Colonic mucosa (tissue), 4 donors: Measurements from ENCODE around the gene FUCA2. TPM values are rescaled to one million over a fixed set of nuclear protein-coding genes. Genes with fewer than 3 reads are reported as not detected.

Experiments
- DNase-seq: peaks from one replicate; pipeline ENCODE4 v3.0.0-alpha.2; 2020
- H3K27ac ChIP-seq: fragments of 200-600 bp; one replicate; pipeline ENCODE4 v1.8.0; 2021
- H3K27me3 ChIP-seq: fragments of 200-600 bp; one replicate; pipeline ENCODE4 v1.8.0; 2021
- H3K36me3 ChIP-seq: fragments of 200-600 bp; one replicate; pipeline ENCODE4 v1.8.0; 2021
- H3K4me1 ChIP-seq: fragments of 200-600 bp; one replicate; pipeline ENCODE4 v1.8.0; 2021; ENCODE audit warnings: mild to moderate bottlenecking
- H3K4me3 ChIP-seq: fragments of 200-600 bp; one replicate; pipeline ENCODE4 v1.8.0; 2021
- H3K9ac ChIP-seq, 2 donors: one replicate each; pipeline ENCODE4 v1.7.0; 2013; ENCODE audit warnings: control low read depth in 2 of 2, low read depth in 2 of 2, low read length in 2 of 2
- H3K9me3 ChIP-seq: fragments of 200-600 bp; one replicate; pipeline ENCODE4 v1.8.0; 2021
- CTCF ChIP-seq: fragments of 200-600 bp; IDR thresholded peaks from one replicate; pipeline ENCODE4 v1.8.0; 2022; ENCODE audit warnings: antibody characterized with exemption, mild to moderate bottlenecking
- intact Hi-C: fragments of 100-400 bp; cut with DNase I; formaldehyde crosslinking; loops from one replicate; pipeline ENCODE4 v1.14.1; 2022
- total RNA-seq, 2 donors: library from RNA; stranded (reverse); fragmentation: NEBNext Ultra II Directional in 1 of 2; extraction: Animal tissue kit (Norgen Biotek cat#: 25700) in 1 of 2; gene quantifications; one replicate each; pipeline ENCODE4 v1.2.1, GENCODE V29; 2021
- donor health status: healthy.
- donor health status: DM: no; HTN: no; CAD: no.
- donor health status: DM: no; HTN: no; CAD: no.

The FUCA2 gene
- total RNA-seq, 2 donors from 2014 or later = 72.2 to 93.1 TPM

- Histone ChIP-seq H3K27me3 (no peaks in the 10 kb centered on the region), H3K9me3 (no peaks in the 10 kb centered on the region), H3K36me3 (no peaks in the 10 kb centered on the region), H3K4me1 (peaks cover 3% of the 10 kb centered on the region), H3K27ac (no peak overlapping the region), H3K4me3 (no peak overlapping the region), H3K9ac (no peak overlapping the region)
- TF ChIP-seq CTCF = no peak
- no peak for DNase-seq
- intact Hi-C loops = no loop called here
These were observed 4.0 kb downstream of the FUCA2 start for GRCh38 chr6:143507358-143508145.

GRCh38 chr6:143506620-143507019 is 4.9 kb downstream of the FUCA2 start:
- H3K9me3 ChIP-seq = no peaks in the 10 kb centered on the region
- no peak overlapping the region for H3K9ac ChIP-seq
- H3K4me3 ChIP-seq = no peak overlapping the region
- H3K4me1 ChIP-seq = peaks cover 3% of the 10 kb centered on the region
- H3K27ac ChIP-seq = no peak overlapping the region
- no peaks in the 10 kb centered on the region for H3K36me3 ChIP-seq
- H3K27me3 ChIP-seq = no peaks in the 10 kb centered on the region
- DNase-seq = no peak
- TF ChIP-seq CTCF = no peak
- intact Hi-C loops = no loop called here

GRCh38 chr6:143506199-143506598 is 5.3 kb downstream of the FUCA2 start:
- Histone ChIP-seq H3K9ac (no peak overlapping the region), H3K27me3 (no peaks in the 10 kb centered on the region), H3K9me3 (no peaks in the 10 kb centered on the region), H3K36me3 (no peaks in the 10 kb centered on the region), H3K4me3 (no peak overlapping the region), H3K27ac (no peak overlapping the region), H3K4me1 (peaks cover 3% of the 10 kb centered on the region)
- intact Hi-C loops = no loop called here
- no peak for DNase-seq
- no peak for TF ChIP-seq CTCF

- no peak overlapping the region for H3K9ac ChIP-seq
- peaks cover 3% of the 10 kb centered on the region for H3K4me1 ChIP-seq
- H3K27me3 ChIP-seq = no peaks in the 10 kb centered on the region
- DNase-seq = no peak
- H3K4me3 ChIP-seq = no peak overlapping the region
- intact Hi-C loops = no loop called here
- no peak for TF ChIP-seq CTCF
- H3K9me3 ChIP-seq = no peaks in the 10 kb centered on the region
- no peak overlapping the region for H3K27ac ChIP-seq
- H3K36me3 ChIP-seq = no peaks in the 10 kb centered on the region
These were observed 6.0 kb downstream of the FUCA2 start for GRCh38 chr6:143505537-143505936.

- no peak overlapping the region for H3K4me3 ChIP-seq
- no peak for TF ChIP-seq CTCF
- H3K27ac ChIP-seq = no peak overlapping the region
- intact Hi-C loops = no loop called here
- no peak overlapping the region for H3K9ac ChIP-seq
- DNase-seq = no peak
- H3K36me3 ChIP-seq = peaks cover 4% of the 10 kb centered on the region
- H3K4me1 ChIP-seq = peaks cover 3% of the 10 kb centered on the region
- H3K9me3 ChIP-seq = no peaks in the 10 kb centered on the region
- no peaks in the 10 kb centered on the region for H3K27me3 ChIP-seq
These were observed 6.4 kb downstream of the FUCA2 start for GRCh38 chr6:143505111-143505510.
